HEK293 (cell line): ENCODE data around the gene CCND3.

Experiments
- CTCF ChIP-seq: fragments of 450-650 bp; formaldehyde crosslinking; IDR thresholded peaks from 2 replicates; pipeline ENCODE4 v1.5.1; 2016; ENCODE audit warnings: missing biosample characterization, missing genetic modification characterization
- HOXC10 ChIP-seq: sonication (generic); formaldehyde crosslinking; IDR thresholded peaks from 2 replicates; pipeline ENCODE4 v1.8.1; 2023; ENCODE audit warnings: mild to moderate bottlenecking, missing genetic modification reagents
- KLF8 ChIP-seq: fragments of 450-650 bp; formaldehyde crosslinking; IDR thresholded peaks from 2 replicates; pipeline ENCODE4 v1.5.1; 2016; ENCODE audit warnings: missing biosample characterization, missing genetic modification characterization
- PRDM1 ChIP-seq: fragments of 450-650 bp; formaldehyde crosslinking; IDR thresholded peaks from 2 replicates; pipeline ENCODE4; 2016; ENCODE audit warnings: missing biosample characterization, missing genetic modification characterization
- SETDB1 ChIP-seq: IDR thresholded peaks from one replicate; pipeline ENCODE4 v1.6.1; 2017; ENCODE audit warnings: mild to moderate bottlenecking, low read length, moderate library complexity, mixed read lengths; ENCODE audit not compliant: insufficient read length
- ZBTB49 ChIP-seq: fragments of 450-650 bp; formaldehyde crosslinking; IDR thresholded peaks from 2 replicates; pipeline ENCODE4 v1.5.1; 2016; ENCODE audit warnings: missing biosample characterization, missing genetic modification characterization, low read depth
- ZNF488 ChIP-seq: fragments of 450-650 bp; formaldehyde crosslinking; IDR thresholded peaks from 2 replicates; pipeline ENCODE4 v1.5.1; 2016; ENCODE audit warnings: missing biosample characterization, missing genetic modification characterization
- ZNF776 ChIP-seq: fragments of 450-650 bp; formaldehyde crosslinking; IDR thresholded peaks from 2 replicates; pipeline ENCODE4 v1.5.0; 2017; ENCODE audit warnings: missing biosample characterization, missing genetic modification characterization, borderline replicate concordance

GRCh38 chr6:41966961-41967311 lies 25.3 kb upstream of the CCND3 start:
- TF ChIP-seq ZBTB49 (tag by site-specific recombination) (no peak), CTCF (no peak), KLF8 (tag by site-specific recombination) (no peak), ZNF776 (no peak), SETDB1 (no peak), HOXC10 (no peak), PRDM1 (tag by site-specific recombination) (no peak), ZNF488 (tag by site-specific recombination) (no peak)
